ENCODE measurements around the gene CDK18.
A peak's percentile ranks its signal among the peaks of the same experiment; 100 is the strongest.

CDK18 gene

GRCh38 chr1:205505076-205505729 is 734 bp downstream of the CDK18 start:
- peak overlapping the region; percentile 94 for H2AFZ ChIP-seq (ENCODE audit: low read depth)
- H3K4me2 ChIP-seq, result peak overlapping the region; percentile 92
- H3K4me1 ChIP-seq (ENCODE audit: low read depth, poor library complexity, severe bottlenecking), result peaks cover 12% of the 10 kb centered on the region
- H3K9ac ChIP-seq, result peak overlapping the region; percentile 88
- peak overlapping the region; percentile 42 for H3K27ac ChIP-seq
- H3K36me3 ChIP-seq (ENCODE audit: insufficient read depth), result no peaks in the 10 kb centered on the region
- H3K27me3 ChIP-seq (ENCODE audit: insufficient read depth, low read depth), result no peaks in the 10 kb centered on the region
- H3K4me3 ChIP-seq (IDR thresholded peaks at IDR 0.05; ENCODE audit: insufficient read depth, low read depth, low read length), result peak overlapping the region; percentile 85
- H4K20me1 ChIP-seq (ENCODE audit: insufficient read depth), result no peaks in the 10 kb centered on the region
- peaks cover 8% of the 10 kb centered on the region; the same call in 1 of the 2 replicates for H3K79me2 ChIP-seq (ENCODE audit: insufficient read depth, low read depth)
- TF ChIP-seq CTCF (conservative IDR thresholded peaks at IDR 0.05; ENCODE audit: low read depth, low read length), result no peak

GRCh38 chr1:205505791-205506190 is 1.3 kb downstream of the CDK18 start:
- Histone ChIP-seq H3K9ac (peak overlapping the region; percentile 88; the same call in 1 of the 2 replicates), H3K4me1 (ENCODE audit: low read depth, poor library complexity, severe bottlenecking) (peaks cover 16% of the 10 kb centered on the region), H3K79me2 (ENCODE audit: insufficient read depth, low read depth) (peaks cover 8% of the 10 kb centered on the region; the same call in 1 of the 2 replicates), H3K4me3 (IDR thresholded peaks at IDR 0.05; ENCODE audit: insufficient read depth, low read depth, low read length) (no peak overlapping the region), H3K4me2 (peak overlapping the region; percentile 92), H3K27ac (no peak overlapping the region), H2AFZ (ENCODE audit: low read depth) (0 out of 2 replicates have a peak overlapping the region, but pooled peaks have one; percentile 94), H4K20me1 (ENCODE audit: insufficient read depth) (no peaks in the 10 kb centered on the region), H3K27me3 (ENCODE audit: insufficient read depth, low read depth) (no peaks in the 10 kb centered on the region), H3K36me3 (ENCODE audit: insufficient read depth) (no peaks in the 10 kb centered on the region)
- no peak; the same call in 1 of the 2 replicates for TF ChIP-seq CTCF (conservative IDR thresholded peaks at IDR 0.05; ENCODE audit: low read depth, low read length)

GRCh38 chr1:205506409-205507200 is 2.1 kb downstream of the CDK18 start:
- no peak overlapping the region for H3K4me3 ChIP-seq (IDR thresholded peaks at IDR 0.05; ENCODE audit: insufficient read depth, low read depth, low read length)
- H3K27me3 ChIP-seq (ENCODE audit: insufficient read depth, low read depth), result no peaks in the 10 kb centered on the region
- H4K20me1 ChIP-seq (ENCODE audit: insufficient read depth), result no peaks in the 10 kb centered on the region
- H2AFZ ChIP-seq (ENCODE audit: low read depth), result no peak overlapping the region
- no peak overlapping the region for H3K9ac ChIP-seq
- H3K36me3 ChIP-seq (ENCODE audit: insufficient read depth), result no peaks in the 10 kb centered on the region
- peaks cover 16% of the 10 kb centered on the region for H3K4me1 ChIP-seq (ENCODE audit: low read depth, poor library complexity, severe bottlenecking)
- H3K27ac ChIP-seq, result no peak overlapping the region
- H3K79me2 ChIP-seq (ENCODE audit: insufficient read depth, low read depth), result peaks cover 8% of the 10 kb centered on the region; the same call in 1 of the 2 replicates
- H3K4me2 ChIP-seq, result no peak overlapping the region; the same call in 1 of the 2 replicates
- no peak for TF ChIP-seq CTCF (conservative IDR thresholded peaks at IDR 0.05; ENCODE audit: low read depth, low read length)

GRCh38 chr1:205508227-205508714 is 3.8 kb downstream of the CDK18 start:
- H3K36me3 ChIP-seq (ENCODE audit: insufficient read depth), result no peaks in the 10 kb centered on the region
- peaks cover 8% of the 10 kb centered on the region; the same call in 1 of the 2 replicates for H3K79me2 ChIP-seq (ENCODE audit: insufficient read depth, low read depth)
- no peak overlapping the region for H3K4me2 ChIP-seq
- H4K20me1 ChIP-seq (ENCODE audit: insufficient read depth), result no peaks in the 10 kb centered on the region
- H2AFZ ChIP-seq (ENCODE audit: low read depth), result no peak overlapping the region
- no peak overlapping the region for H3K27ac ChIP-seq
- H3K27me3 ChIP-seq (ENCODE audit: insufficient read depth, low read depth), result no peaks in the 10 kb centered on the region
- no peak overlapping the region for H3K9ac ChIP-seq
- H3K4me1 ChIP-seq (ENCODE audit: low read depth, poor library complexity, severe bottlenecking), result peaks cover 16% of the 10 kb centered on the region
- no peak for TF ChIP-seq CTCF (conservative IDR thresholded peaks at IDR 0.05; ENCODE audit: low read depth, low read length)
- H3K4me3 ChIP-seq (IDR thresholded peaks at IDR 0.05; ENCODE audit: insufficient read depth, low read depth, low read length), result no peak overlapping the region
